HepG2 (cell line): ENCODE results near the gene TCERG1. TPM values are rescaled to one million over a fixed set of nuclear protein-coding genes. Genes with fewer than 3 reads are reported as not detected.

Experiments
- ATAC-seq: fragments of 200-7000 bp; cut with Tn5 transposase; 3 replicates; pipeline ENCODE4 v1.9.1; 2020; ENCODE audit warnings: mild to moderate bottlenecking, moderate library complexity
- BruUV-seq: library from RNA; stranded (reverse); fragments of 400-500 nt; replicated peaks from 2 replicates; lab custom pipeline; 2021; lab: Mats Ljungman, UMichigan
- CTCF ChIA-PET: fragments of 300-600 bp; formaldehyde crosslinking; extraction: SDS; loops from one replicate; lab custom pipeline; 2021; ENCODE audit warnings: low total read pairs, inconsistent platforms, low intra/inter-chr PET ratio; lab: Yijun Ruan, JAX
- POLR2A ChIA-PET: fragments of 350-600 bp; sonication (Branson Sonifier 250); formaldehyde crosslinking; loops from one replicate; lab custom pipeline; 2020; ENCODE audit warnings: antibody characterized with exemption, inconsistent platforms; lab: Yijun Ruan, JAX
- DNase-seq: peaks from one replicate; pipeline ENCODE4 v3.0.0-alpha.2; 2015; ENCODE audit warnings: low spot score
- FAIRE-seq: peaks from 3 replicates; lab custom pipeline; 2011; peaks lifted over from hg19 to GRCh38; lab: Jason Lieb, UNC
- H2AFZ ChIP-seq: one replicate; pipeline ENCODE4 v1.6.1; 2011; ENCODE audit warnings: low read length, inconsistent platforms
- H3K27ac ChIP-seq: fragments of 300-600 bp; 3 replicates; pipeline ENCODE4 v1.8.0; 2011; ENCODE audit warnings: mixed run types, mild to moderate bottlenecking, mixed read lengths, low read length, inconsistent platforms; ENCODE audit not compliant: insufficient read depth; ENCODE audit errors: extremely low read length
- H3K27me3 ChIP-seq, 2 experiments: fragments of 200-600 bp in 1 of 2; 2 replicates in 1 of 2; 3 replicates in 1 of 2; pipeline versions ENCODE4 v1.6.0 to v1.8.0; 2011; ENCODE audit warnings: low read length in 2 of 2, mild to moderate bottlenecking in 2 of 2, moderate library complexity in 2 of 2, inconsistent platforms in 1 of 2; ENCODE audit not compliant: insufficient read depth in 2 of 2, control insufficient read depth in 1 of 2
- H3K36me3 ChIP-seq, 2 experiments: fragments of 200-600 bp in 1 of 2; replicated peaks in 1 of 2; 2 replicates in 1 of 2; 3 replicates in 1 of 2; pipeline versions ENCODE4 v1.5.1 to v1.8.0; 2011; ENCODE audit warnings: low read length in 2 of 2, inconsistent platforms in 1 of 2; ENCODE audit not compliant: insufficient read depth in 2 of 2, control insufficient read depth in 1 of 2
- H3K4me1 ChIP-seq: 2 replicates; pipeline ENCODE4 v1.5.1; 2012; ENCODE audit warnings: low read length, inconsistent platforms; ENCODE audit not compliant: insufficient read depth
- H3K4me2 ChIP-seq: 2 replicates; pipeline ENCODE4 v1.6.0; 2011; ENCODE audit warnings: low read depth, low read length, inconsistent platforms
- H3K4me3 ChIP-seq, 3 experiments: fragments of 200-600 bp in 1 of 3; sonication (generic), shearing (Covaris generic) in 1 of 3; replicated peaks in 1 of 3; 2 replicates each; pipeline ENCODE4 v1.5.1; 2011 to 2016; ENCODE audit warnings: low read length in 3 of 3, inconsistent platforms in 2 of 3, low read depth in 2 of 3, mild to moderate bottlenecking in 2 of 3, control low read depth in 1 of 3, mixed read lengths in 1 of 3; ENCODE audit not compliant: insufficient read depth in 1 of 3
- H3K79me2 ChIP-seq: one replicate; pipeline ENCODE4 v1.6.1; 2011; ENCODE audit warnings: low read length, inconsistent platforms; ENCODE audit not compliant: insufficient read depth
- H3K9ac ChIP-seq: 2 replicates; pipeline ENCODE4 v1.6.0; 2011; ENCODE audit warnings: mild to moderate bottlenecking, low read depth, low read length, inconsistent platforms; ENCODE audit not compliant: insufficient read depth
- H3K9me3 ChIP-seq: 2 replicates; pipeline ENCODE4 v1.5.1; 2012; ENCODE audit warnings: mild to moderate bottlenecking, low read length
- H4K20me1 ChIP-seq: 2 replicates; pipeline ENCODE4 v1.6.0; 2011; ENCODE audit warnings: inconsistent platforms, mild to moderate bottlenecking, low read length, moderate library complexity; ENCODE audit not compliant: insufficient read depth
- ATF1 ChIP-seq: IDR thresholded peaks from 2 replicates; pipeline ENCODE4 v1.6.1; 2016; ENCODE audit warnings: mild to moderate bottlenecking, control low read depth
- IRF2 ChIP-seq: IDR thresholded peaks from 2 replicates; pipeline ENCODE4 v1.6.1; 2018; ENCODE audit warnings: missing genetic modification reagents, missing compliant biosample characterization
- JUNB ChIP-seq: sonication (generic); formaldehyde crosslinking; IDR thresholded peaks from 2 replicates; pipeline ENCODE4 v1.8.0; 2022; ENCODE audit warnings: missing genetic modification reagents, mild to moderate bottlenecking, borderline replicate concordance
- KLF13 ChIP-seq: sonication (generic); formaldehyde crosslinking; IDR thresholded peaks from 2 replicates; pipeline ENCODE4 v1.4.0; 2020; ENCODE audit warnings: mild to moderate bottlenecking, missing genetic modification reagents
- PAX8 ChIP-seq: sonication (generic); formaldehyde crosslinking; IDR thresholded peaks from 2 replicates; pipeline ENCODE4 v1.8.0; 2022; ENCODE audit warnings: mild to moderate bottlenecking, missing genetic modification reagents, borderline replicate concordance
- RAD21 ChIP-seq: fragments of 450-650 bp; formaldehyde crosslinking; IDR thresholded peaks from 2 replicates; pipeline ENCODE4 v1.5.0; 2020; ENCODE audit warnings: mild to moderate bottlenecking
- RBM22 ChIP-seq: fragments of 200-400 bp; formaldehyde crosslinking; optimal IDR thresholded peaks from 2 replicates; pipeline ENCODE3; 2017; ENCODE audit warnings: mild to moderate bottlenecking, low read length, moderate library complexity
- TAF1 ChIP-seq: sonication (generic); formaldehyde crosslinking; IDR thresholded peaks from 2 replicates; pipeline ENCODE4 v1.4.0; 2020; ENCODE audit warnings: missing genetic modification reagents
- ZNF598 ChIP-seq: sonication (generic); formaldehyde crosslinking; IDR thresholded peaks from 2 replicates; pipeline ENCODE4 v1.5.1; 2020; ENCODE audit warnings: mild to moderate bottlenecking, missing genetic modification reagents, borderline replicate concordance
- ZNF737 ChIP-seq: sonication (generic); formaldehyde crosslinking; IDR thresholded peaks from 2 replicates; pipeline ENCODE4 v1.5.0; 2020; ENCODE audit warnings: missing genetic modification reagents, mild to moderate bottlenecking, borderline replicate concordance
- whole genome bisulfite sequencing: methylation state at CpG from one replicate; pipeline ENCODE4 v1.1.6; 2017; ENCODE audit warnings: low lambda C conversion rate; 5-methylcytosine and 5-hydroxymethylcytosine counted together
- in situ Hi-C: cut with HindIII; loops from 2 replicates; pipeline ENCODE4 v1.10.0; 2017; ENCODE audit warnings: low pct_unique_long_range_greater_than_20kb; ENCODE audit not compliant: extremely low pct_ligation_motif_present
- intact Hi-C: fragments of 100-400 bp; cut with micrococcal nuclease; formaldehyde crosslinking; loops from one replicate; pipeline ENCODE4 v1.10.0; 2022; ENCODE audit not compliant: unreplicated experiment
- polyA plus RNA-seq, 8 experiments: library from polyadenylated mRNA; depleted of rRNA in 3 of 8; stranded (reverse) in 7 of 8; unstranded in 1 of 8; fragments of >200 nt; fragmentation: Illumina TruSeq in 4 of 8; extraction: Trizol in 4 of 8; gene quantifications; 2 replicates each; pipeline versions ENCODE4 v1.2.1 to v1.2.3, GENCODE V29; 2011 to 2016; ENCODE audit warnings: low read depth in 4 of 8, missing spikeins in 1 of 8, mixed read lengths in 1 of 8; ENCODE audit not compliant: insufficient read depth in 1 of 8
- total RNA-seq, 5 experiments: library from RNA; depleted of rRNA; stranded (reverse); fragments of >200 nt; fragmentation: Illumina TruSeq; extraction: Trizol; gene quantifications; 2 replicates each; pipeline ENCODE4 v1.2.3, GENCODE V29; 2016; ENCODE audit warnings: low read depth in 1 of 5
- TF ChIP-seq, protein P1 (sequence below): sonication (generic); formaldehyde crosslinking; IDR thresholded peaks from 2 replicates; pipeline ENCODE4 v1.4.0; 2020; ENCODE audit warnings: missing genetic modification reagents, borderline replicate concordance
- TF ChIP-seq, protein P2 (sequence below): sonication (generic); formaldehyde crosslinking; IDR thresholded peaks from 2 replicates; pipeline ENCODE4 v1.4.0; 2020; ENCODE audit warnings: missing genetic modification reagents, mild to moderate bottlenecking, borderline replicate concordance

TCERG1 gene
- total and polyA plus RNA-seq, 2 of the 13 experiments (the other 11 are each of a cell fraction or from before 2014, with no cell fraction given): 71.7 to 86.6 TPM

DNA sequence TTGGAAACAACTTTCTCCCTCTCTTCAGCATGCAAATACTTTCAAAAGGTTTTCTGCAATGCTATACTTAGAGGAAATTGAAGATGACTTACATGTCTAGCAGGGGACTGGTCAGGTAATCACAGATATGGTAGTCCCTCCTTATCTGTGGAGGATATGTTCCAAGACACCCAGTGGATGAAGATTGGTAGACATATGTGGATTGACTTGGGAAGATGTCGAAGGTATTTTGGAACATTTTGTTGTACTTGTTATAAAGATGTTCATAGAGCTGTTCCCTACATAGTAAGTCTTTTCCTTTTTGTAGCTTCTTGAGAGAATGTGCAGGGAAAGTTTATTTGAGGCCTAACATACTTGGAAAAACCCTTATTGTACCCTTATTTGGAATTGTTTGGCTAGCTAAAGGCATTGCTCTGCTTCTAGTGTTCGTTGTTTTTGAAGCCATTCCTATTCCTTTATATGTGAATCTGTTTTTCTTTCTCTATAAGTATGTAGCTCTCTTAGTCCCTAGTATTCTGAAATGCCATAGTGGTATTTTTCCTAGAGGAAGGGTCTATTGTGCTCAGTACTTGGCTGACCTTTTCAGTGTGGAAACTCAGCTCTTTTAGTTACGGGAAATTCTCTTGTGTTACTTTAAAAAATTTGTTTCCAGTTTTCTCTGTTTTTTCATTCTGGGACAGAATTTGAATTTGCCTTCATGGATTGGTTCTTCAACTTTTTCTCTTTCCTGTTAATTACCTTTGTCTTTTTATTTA, 43.1 kb downstream of the TCERG1 start:
- WGBS: 100% methylated on average over 3 of the region's 3 CpGs
- intact Hi-C loops: no loop called here
- no peak for FAIRE-seq

DNA sequence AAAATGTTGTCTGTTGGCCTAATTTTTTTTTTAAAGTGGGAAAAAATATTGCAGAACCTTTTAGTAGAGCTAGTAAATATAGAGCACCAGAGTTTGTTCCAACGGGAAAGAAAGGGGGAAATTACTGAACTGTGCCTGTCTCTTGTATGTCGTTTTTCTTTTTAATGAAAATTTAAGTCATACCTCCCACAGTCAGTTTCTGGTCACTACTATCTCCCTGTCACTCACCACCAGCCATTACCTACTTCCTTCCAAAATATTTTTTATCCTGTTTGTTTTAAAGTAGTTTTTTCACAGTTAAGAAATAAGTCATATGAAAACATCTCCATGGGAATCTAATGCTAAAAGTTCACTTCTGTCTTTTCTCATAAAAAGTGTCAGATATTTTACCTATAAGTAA, 47.5 kb downstream of the TCERG1 start:
- Histone ChIP-seq H3K79me2 (no peaks in the 10 kb centered on the region), H3K36me3 (peaks cover 6 to 48% of the 10 kb centered on the region in 2 experiments), H3K4me3 (no peak overlapping the region), H3K27ac (no peak overlapping the region), H3K4me2 (no peak overlapping the region), H3K9me3 (no peaks in the 10 kb centered on the region), H3K9ac (no peak overlapping the region), H4K20me1 (no peaks in the 10 kb centered on the region), H3K4me1 (no peaks in the 10 kb centered on the region), H2AFZ (no peak overlapping the region), H3K27me3 (no peaks in the 10 kb centered on the region)
- 92% methylated on average over 2 of the region's 2 CpGs for WGBS
- intact Hi-C loops (no loop called here), in situ Hi-C loops (no loop called here)
- POLR2A ChIA-PET: no interaction called here
- FAIRE-seq (no peak), DNase-seq (no peak), ATAC-seq (no peak)
- no TSS peak for BruUV-seq
- CTCF ChIA-PET: no interaction called here
- TF ChIP-seq TAF1 (CRISPR knock-in tag) (no peak), ZNF737 (CRISPR knock-in tag) (no peak), ZNF598 (no peak), RAD21 (no peak), IRF2 (CRISPR knock-in tag) (no peak), PAX8 (CRISPR knock-in tag) (no peak), JUNB (CRISPR knock-in tag) (no peak), ATF1 (CRISPR knock-in tag) (no peak)
- TF ChIP-seq, protein P1, sequence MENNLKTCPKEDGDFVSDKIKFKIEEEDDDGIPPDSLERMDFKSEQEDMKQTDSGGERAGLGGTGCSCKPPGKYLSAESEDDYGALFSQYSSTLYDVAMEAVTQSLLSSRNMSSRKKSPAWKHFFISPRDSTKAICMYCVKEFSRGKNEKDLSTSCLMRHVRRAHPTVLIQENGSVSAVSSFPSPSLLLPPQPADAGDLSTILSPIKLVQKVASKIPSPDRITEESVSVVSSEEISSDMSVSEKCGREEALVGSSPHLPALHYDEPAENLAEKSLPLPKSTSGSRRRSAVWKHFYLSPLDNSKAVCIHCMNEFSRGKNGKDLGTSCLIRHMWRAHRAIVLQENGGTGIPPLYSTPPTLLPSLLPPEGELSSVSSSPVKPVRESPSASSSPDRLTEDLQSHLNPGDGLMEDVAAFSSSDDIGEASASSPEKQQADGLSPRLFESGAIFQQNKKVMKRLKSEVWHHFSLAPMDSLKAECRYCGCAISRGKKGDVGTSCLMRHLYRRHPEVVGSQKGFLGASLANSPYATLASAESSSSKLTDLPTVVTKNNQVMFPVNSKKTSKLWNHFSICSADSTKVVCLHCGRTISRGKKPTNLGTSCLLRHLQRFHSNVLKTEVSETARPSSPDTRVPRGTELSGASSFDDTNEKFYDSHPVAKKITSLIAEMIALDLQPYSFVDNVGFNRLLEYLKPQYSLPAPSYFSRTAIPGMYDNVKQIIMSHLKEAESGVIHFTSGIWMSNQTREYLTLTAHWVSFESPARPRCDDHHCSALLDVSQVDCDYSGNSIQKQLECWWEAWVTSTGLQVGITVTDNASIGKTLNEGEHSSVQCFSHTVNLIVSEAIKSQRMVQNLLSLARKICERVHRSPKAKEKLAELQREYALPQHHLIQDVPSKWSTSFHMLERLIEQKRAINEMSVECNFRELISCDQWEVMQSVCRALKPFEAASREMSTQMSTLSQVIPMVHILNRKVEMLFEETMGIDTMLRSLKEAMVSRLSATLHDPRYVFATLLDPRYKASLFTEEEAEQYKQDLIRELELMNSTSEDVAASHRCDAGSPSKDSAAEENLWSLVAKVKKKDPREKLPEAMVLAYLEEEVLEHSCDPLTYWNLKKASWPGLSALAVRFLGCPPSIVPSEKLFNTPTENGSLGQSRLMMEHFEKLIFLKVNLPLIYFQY (CRISPR knock-in tag): no peak
- TF ChIP-seq, protein P2, sequence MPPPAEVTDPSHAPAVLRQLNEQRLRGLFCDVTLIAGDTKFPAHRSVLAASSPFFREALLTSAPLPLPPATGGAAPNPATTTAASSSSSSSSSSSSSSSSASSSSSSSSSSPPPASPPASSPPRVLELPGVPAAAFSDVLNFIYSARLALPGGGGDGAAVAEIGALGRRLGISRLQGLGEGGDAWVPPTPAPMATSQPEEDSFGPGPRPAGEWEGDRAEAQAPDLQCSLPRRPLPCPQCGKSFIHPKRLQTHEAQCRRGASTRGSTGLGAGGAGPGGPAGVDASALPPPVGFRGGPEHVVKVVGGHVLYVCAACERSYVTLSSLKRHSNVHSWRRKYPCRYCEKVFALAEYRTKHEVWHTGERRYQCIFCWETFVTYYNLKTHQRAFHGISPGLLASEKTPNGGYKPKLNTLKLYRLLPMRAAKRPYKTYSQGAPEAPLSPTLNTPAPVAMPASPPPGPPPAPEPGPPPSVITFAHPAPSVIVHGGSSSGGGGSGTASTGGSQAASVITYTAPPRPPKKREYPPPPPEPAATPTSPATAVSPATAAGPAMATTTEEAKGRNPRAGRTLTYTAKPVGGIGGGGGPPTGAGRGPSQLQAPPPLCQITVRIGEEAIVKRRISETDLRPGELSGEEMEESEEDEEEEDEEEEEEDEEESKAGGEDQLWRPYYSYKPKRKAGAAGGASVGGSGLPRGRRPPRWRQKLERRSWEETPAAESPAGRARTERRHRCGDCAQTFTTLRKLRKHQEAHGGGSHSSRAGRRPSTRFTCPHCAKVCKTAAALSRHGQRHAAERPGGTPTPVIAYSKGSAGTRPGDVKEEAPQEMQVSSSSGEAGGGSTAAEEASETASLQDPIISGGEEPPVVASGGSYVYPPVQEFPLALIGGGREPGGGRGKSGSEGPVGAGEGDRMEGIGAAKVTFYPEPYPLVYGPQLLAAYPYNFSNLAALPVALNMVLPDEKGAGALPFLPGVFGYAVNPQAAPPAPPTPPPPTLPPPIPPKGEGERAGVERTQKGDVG (CRISPR knock-in tag): no peak

More for the DNA sequence above, 43.1 kb downstream of the TCERG1 start:
- DNase-seq: no peak
- no peaks in the 10 kb centered on the region for H3K4me1 ChIP-seq
- BruUV-seq: no TSS peak
- no peaks in the 10 kb centered on the region for H4K20me1 ChIP-seq
- in situ Hi-C loops: no loop called here
- ChIA-PET CTCF (no interaction called here), POLR2A (no interaction called here)
- H3K4me3 ChIP-seq: no peak overlapping the region
- no peak overlapping the region for H3K9ac ChIP-seq
- H3K36me3 ChIP-seq: peaks cover 1 to 39% of the 10 kb centered on the region in 2 experiments; a peak in 3 of 5 replicates
- H3K4me2 ChIP-seq: no peak overlapping the region
- H3K9me3 ChIP-seq: no peaks in the 10 kb centered on the region
- H3K27ac ChIP-seq: no peak overlapping the region
- no peaks in the 10 kb centered on the region for H3K79me2 ChIP-seq
- H3K27me3 ChIP-seq: no peaks in the 10 kb centered on the region
- no peak overlapping the region for H2AFZ ChIP-seq
- TF ChIP-seq RBM22: peak; percentile 59
- no peak for TF ChIP-seq KLF13 (CRISPR knock-in tag)
- TF ChIP-seq, all 625 proteins: peak for 1
- ATAC-seq: no peak
